ENCODE results near the gene MPRIP. TPM values are rescaled to one million over a fixed set of nuclear protein-coding genes. Genes with fewer than 3 reads are reported as not detected.
A peak's percentile ranks its signal among the peaks of the same experiment; 100 is the strongest.

The MPRIP gene
- total RNA-seq, 1 experiment from 2014 or later, result 284 TPM

GRCh38 chr17:17028059-17028877 lies 14.0 kb upstream of the MPRIP start:
- peaks cover 53% of the 10 kb centered on the region for H3K4me1 Mint-ChIP-seq (ENCODE audit: low read depth, unreplicated experiment)
- POLR2A ChIA-PET, result interaction anchor here (0.5 to 2.9 kb wide), 9 partner anchors 8 to 253 kb away, joined by 3 to 23 read pairs (median 6); partner anchors contain the start of genes COPS3 and MPRIP
- H3K9me3 Mint-ChIP-seq (ENCODE audit: unreplicated experiment), result no peaks in the 10 kb centered on the region
- H3K27me3 Mint-ChIP-seq (ENCODE audit: insufficient read depth, unreplicated experiment), result no peaks in the 10 kb centered on the region
- peak overlapping the region; percentile 69 for H3K4me3 Mint-ChIP-seq (ENCODE audit: unreplicated experiment)
- TSS peak; percentile 71 for BruUV-seq (replicated peaks)
- intact Hi-C loops (cut with micrococcal nuclease; ENCODE audit: unreplicated experiment), result loop anchor here (1.0 kb wide), 4 partner anchors 10 to 50 kb away; no protein-coding TSS in a partner anchor
- no peaks in the 10 kb centered on the region for H3K27me3 ChIP-seq (replicated peaks; ENCODE audit: control insufficient read depth, insufficient read depth, low read length)
- peak overlapping the region; percentile 24 for H3K4me3 ChIP-seq (ENCODE audit: low read depth, low read length)
- H3K9me3 ChIP-seq, result no peaks in the 10 kb centered on the region
- peak; percentile 99 to 100 for DNase-seq
- H3K36me3 Mint-ChIP-seq (ENCODE audit: insufficient read depth, unreplicated experiment), result peaks cover 10% of the 10 kb centered on the region
- H3K4me1 ChIP-seq, result peaks cover 49% of the 10 kb centered on the region
- H3K36me3 ChIP-seq (ENCODE audit: control insufficient read depth, insufficient read depth, low read length), result no peaks in the 10 kb centered on the region
- CTCF ChIA-PET, result interaction anchor here (0.6 to 2.8 kb wide), 13 partner anchors 9 to 444 kb away, joined by 3 to 29 read pairs (median 4); partner anchors contain the start of gene MPRIP
- TF ChIP-seq CTCF (IDR thresholded peaks at IDR 0.05; ENCODE audit: insufficient read depth in 1 of 2, low read depth in 1 of 2, low read length in 1 of 2, severe bottlenecking in 1 of 2, unreplicated experiment in 1 of 2), result peak in 1 of 2 experiments; percentile 46
- peak overlapping the region; percentile 99 for H3K27ac Mint-ChIP-seq (ENCODE audit: unreplicated experiment)

GRCh38 chr17:17028878-17029535 lies 13.2 kb upstream of the MPRIP start:
- H3K9me3 Mint-ChIP-seq (ENCODE audit: unreplicated experiment), result no peaks in the 10 kb centered on the region
- Histone ChIP-seq H3K9me3 (no peaks in the 10 kb centered on the region), H3K4me3 (ENCODE audit: low read depth, low read length) (no peak overlapping the region), H3K36me3 (ENCODE audit: control insufficient read depth, insufficient read depth, low read length) (no peaks in the 10 kb centered on the region), H3K27me3 (replicated peaks; ENCODE audit: control insufficient read depth, insufficient read depth, low read length) (no peaks in the 10 kb centered on the region), H3K4me1 (peaks cover 49% of the 10 kb centered on the region)
- TF ChIP-seq CTCF (IDR thresholded peaks at IDR 0.05; ENCODE audit: insufficient read depth in 1 of 2, low read depth in 1 of 2, low read length in 1 of 2, severe bottlenecking in 1 of 2, unreplicated experiment in 1 of 2), result no peak
- ChIA-PET POLR2A (interaction anchor here (0.5 to 2.9 kb wide), 5 partner anchors 7 to 48 kb away, joined by 6 to 23 read pairs (median 12); partner anchors contain the start of gene MPRIP), CTCF (interaction anchor here (0.6 to 2.8 kb wide), 8 partner anchors 8 to 211 kb away, joined by 3 to 29 read pairs (median 4); partner anchors contain the start of gene MPRIP)
- H3K36me3 Mint-ChIP-seq (ENCODE audit: insufficient read depth, unreplicated experiment), result peaks cover 10% of the 10 kb centered on the region
- peak overlapping the region; percentile 69 for H3K4me3 Mint-ChIP-seq (ENCODE audit: unreplicated experiment)
- no peaks in the 10 kb centered on the region for H3K27me3 Mint-ChIP-seq (ENCODE audit: insufficient read depth, unreplicated experiment)
- peak; percentile 50 to 66 for DNase-seq
- peak overlapping the region; percentile 99 for H3K27ac Mint-ChIP-seq (ENCODE audit: unreplicated experiment)
- peaks cover 51% of the 10 kb centered on the region for H3K4me1 Mint-ChIP-seq (ENCODE audit: low read depth, unreplicated experiment)
- BruUV-seq (replicated peaks), result no TSS peak
- intact Hi-C loops (cut with micrococcal nuclease; ENCODE audit: unreplicated experiment), result loop anchor here (1.0 kb wide), 4 partner anchors 11 to 49 kb away; no protein-coding TSS in a partner anchor

- H3K27me3 ChIP-seq (replicated peaks; ENCODE audit: control insufficient read depth, insufficient read depth, low read length), result no peaks in the 10 kb centered on the region
- peak overlapping the region; percentile 99 for H3K27ac Mint-ChIP-seq (ENCODE audit: unreplicated experiment)
- POLR2A ChIA-PET, result interaction anchor here (2.9 kb wide), 1 partner anchor 12 kb away, joined by 23 read pairs; the partner anchor contains the start of gene MPRIP
Measured at GRCh38 chr17:17029938-17030337, 12.3 kb upstream of the MPRIP start.

More at GRCh38 chr17:17029938-17030337, 12.3 kb upstream of the MPRIP start:
- no TSS peak for BruUV-seq (replicated peaks)
- H3K9me3 Mint-ChIP-seq (ENCODE audit: unreplicated experiment), result no peaks in the 10 kb centered on the region
- TF ChIP-seq CTCF (IDR thresholded peaks at IDR 0.05; ENCODE audit: insufficient read depth in 1 of 2, low read depth in 1 of 2, low read length in 1 of 2, severe bottlenecking in 1 of 2, unreplicated experiment in 1 of 2), result no peak
- intact Hi-C loops (cut with micrococcal nuclease; ENCODE audit: unreplicated experiment), result no loop called here
- peaks cover 45% of the 10 kb centered on the region for H3K4me1 Mint-ChIP-seq (ENCODE audit: low read depth, unreplicated experiment)
- Histone ChIP-seq H3K4me1 (peaks cover 49% of the 10 kb centered on the region), H3K36me3 (ENCODE audit: control insufficient read depth, insufficient read depth, low read length) (no peaks in the 10 kb centered on the region), H3K4me3 (ENCODE audit: low read depth, low read length) (no peak overlapping the region), H3K9me3 (no peaks in the 10 kb centered on the region)
- no peaks in the 10 kb centered on the region for H3K27me3 Mint-ChIP-seq (ENCODE audit: insufficient read depth, unreplicated experiment)
- H3K36me3 Mint-ChIP-seq (ENCODE audit: insufficient read depth, unreplicated experiment), result peaks cover 10% of the 10 kb centered on the region
- H3K4me3 Mint-ChIP-seq (ENCODE audit: unreplicated experiment), result peak overlapping the region; percentile 69
- CTCF ChIA-PET, result interaction anchor here (1.4 to 2.8 kb wide), 2 partner anchors 9 to 13 kb away, joined by 5 to 29 read pairs; partner anchors contain the start of gene MPRIP
- no peak for DNase-seq
